Measurements from ENCODE around the gene IGSF21.
"Not testable (repeated sequence)": the region's sequence is repeated elsewhere in the genome, so short reads cannot be mapped to it uniquely, and the experiment has no call there.

Gene IGSF21

DNA sequence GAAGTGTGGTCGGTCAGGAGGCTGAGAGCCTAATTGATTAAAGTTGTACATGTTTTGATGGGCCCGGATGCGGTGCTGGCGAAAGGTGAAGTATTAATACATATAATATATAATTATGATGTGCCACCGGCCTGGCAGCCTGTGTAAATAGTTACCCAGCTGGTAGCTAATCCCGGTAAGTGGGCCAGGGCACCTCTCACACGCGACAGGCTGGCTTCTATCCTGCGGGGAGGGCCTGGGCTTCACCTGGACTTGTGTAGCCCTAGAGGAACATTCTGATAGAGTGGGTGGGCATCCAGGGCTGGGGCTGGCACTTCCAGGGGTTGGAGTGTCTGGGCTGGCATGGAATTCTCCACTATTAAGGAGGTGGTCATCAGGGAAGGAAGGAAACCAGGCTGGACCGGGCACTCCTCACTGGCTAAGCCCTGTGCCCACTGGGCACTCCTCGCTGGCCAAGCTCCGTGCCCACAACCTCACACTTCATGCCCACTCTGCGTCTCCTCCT is 48.3 kb downstream of the IGSF21 start:
- Histone ChIP-seq H3K27me3 (ENCODE audit: control insufficient read depth, insufficient read depth, low read length) (no peaks in the 10 kb centered on the region), H3K4me1 (ENCODE audit: control insufficient read depth, insufficient read depth, low read length) (no peaks in the 10 kb centered on the region), H3K4me2 (ENCODE audit: low read length) (no peak overlapping the region), H3K9me3 (replicated peaks; ENCODE audit: low read length) (peaks cover 7% of the 10 kb centered on the region), H3K9ac (ENCODE audit: low read depth, low read length) (no peak overlapping the region), H3K4me3 (ENCODE audit: low read length) (no peak overlapping the region), H3K36me3 (ENCODE audit: insufficient read depth, low read length) (no peaks in the 10 kb centered on the region)

DNA sequence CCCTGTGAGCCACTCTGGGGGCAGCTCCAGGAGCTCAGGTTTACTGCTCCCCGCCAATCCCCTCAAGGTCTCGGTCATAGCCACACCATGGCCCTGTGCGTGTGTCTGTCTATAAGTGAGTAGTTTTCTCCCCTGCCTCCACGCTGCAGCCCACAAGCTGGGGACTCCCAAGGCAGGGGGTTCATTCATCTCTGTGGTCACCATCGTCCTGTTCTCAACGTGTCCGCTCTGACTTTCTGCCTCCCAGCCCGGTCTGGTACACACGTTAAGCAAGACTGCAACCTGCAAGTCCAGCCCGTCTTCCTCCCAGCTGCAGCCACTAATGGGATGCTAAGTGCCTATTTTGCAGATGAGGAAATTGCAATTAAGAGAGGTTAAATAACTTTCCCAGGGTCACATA is 49.8 kb downstream of the IGSF21 start:
- Histone ChIP-seq H3K4me1 (ENCODE audit: control insufficient read depth, insufficient read depth, low read length) (no peaks in the 10 kb centered on the region), H3K36me3 (ENCODE audit: insufficient read depth, low read length) (no peaks in the 10 kb centered on the region), H3K27me3 (ENCODE audit: control insufficient read depth, insufficient read depth, low read length) (no peaks in the 10 kb centered on the region), H3K4me3 (ENCODE audit: low read length) (no peak overlapping the region), H3K4me2 (ENCODE audit: low read length) (no peak overlapping the region), H3K9me3 (replicated peaks; ENCODE audit: low read length) (peaks cover 7% of the 10 kb centered on the region), H3K9ac (ENCODE audit: low read depth, low read length) (no peak overlapping the region)

DNA sequence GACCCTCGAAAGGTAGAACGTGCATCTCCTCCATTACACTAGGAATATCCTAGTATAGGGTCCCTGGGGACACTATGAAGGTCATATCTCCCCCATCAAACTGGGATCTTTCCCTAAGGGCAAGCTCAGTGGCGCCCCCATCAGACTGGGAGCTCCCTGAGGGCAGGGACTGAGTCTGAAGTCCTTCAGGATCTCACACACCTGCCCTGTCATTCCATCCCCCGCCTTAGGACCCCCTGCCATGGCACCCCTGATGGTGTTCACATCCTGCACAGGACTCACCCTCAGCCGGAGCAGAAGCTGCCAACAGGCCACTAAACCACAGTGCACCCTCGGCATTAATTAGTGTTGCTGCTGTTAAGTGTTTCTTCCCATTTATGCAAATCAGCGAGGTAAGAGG is 50.4 kb downstream of the IGSF21 start:
- no peaks in the 10 kb centered on the region for H3K36me3 ChIP-seq (ENCODE audit: insufficient read depth, low read length)

DNA sequence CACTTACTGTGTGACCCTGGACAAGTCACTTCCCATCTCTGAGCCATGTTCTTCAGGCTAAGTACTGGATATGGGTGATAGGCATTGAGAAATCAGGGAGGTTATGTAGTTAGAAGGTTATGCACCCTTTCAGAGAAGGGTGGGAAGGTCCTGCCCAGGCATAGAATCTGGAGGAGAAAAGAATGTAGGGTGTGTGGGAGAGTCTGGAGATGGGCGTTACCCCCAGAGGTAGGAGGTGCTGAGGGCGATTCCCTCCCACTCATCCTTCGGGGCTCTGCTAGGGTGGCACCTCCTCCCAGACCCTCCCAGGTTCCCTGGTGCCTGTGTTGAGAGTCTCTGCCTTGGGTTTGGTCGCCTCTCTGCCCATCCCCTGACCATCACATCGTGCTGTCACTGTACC is 51.1 kb downstream of the IGSF21 start:
- H3K4me2 ChIP-seq (ENCODE audit: low read length): no peak overlapping the region
- H3K9me3 ChIP-seq (replicated peaks; ENCODE audit: low read length): peaks cover 7% of the 10 kb centered on the region
- no peak overlapping the region for H3K4me3 ChIP-seq (ENCODE audit: low read length)
- H3K27me3 ChIP-seq (ENCODE audit: control insufficient read depth, insufficient read depth, low read length): no peaks in the 10 kb centered on the region
- no peaks in the 10 kb centered on the region for H3K36me3 ChIP-seq (ENCODE audit: insufficient read depth, low read length)
- H3K4me1 ChIP-seq (ENCODE audit: control insufficient read depth, insufficient read depth, low read length): no peaks in the 10 kb centered on the region
- no peak overlapping the region for H3K9ac ChIP-seq (ENCODE audit: low read depth, low read length)

More for the DNA sequence above, 50.4 kb downstream of the IGSF21 start:
- no peak overlapping the region for H3K9ac ChIP-seq (ENCODE audit: low read depth, low read length)
- H3K4me2 ChIP-seq (ENCODE audit: low read length): no peak overlapping the region
- H3K9me3 ChIP-seq (replicated peaks; ENCODE audit: low read length): peaks cover 7% of the 10 kb centered on the region
- H3K27me3 ChIP-seq (ENCODE audit: control insufficient read depth, insufficient read depth, low read length): no peaks in the 10 kb centered on the region
- no peak overlapping the region for H3K4me3 ChIP-seq (ENCODE audit: low read length)
- no peaks in the 10 kb centered on the region for H3K4me1 ChIP-seq (ENCODE audit: control insufficient read depth, insufficient read depth, low read length)

DNA sequence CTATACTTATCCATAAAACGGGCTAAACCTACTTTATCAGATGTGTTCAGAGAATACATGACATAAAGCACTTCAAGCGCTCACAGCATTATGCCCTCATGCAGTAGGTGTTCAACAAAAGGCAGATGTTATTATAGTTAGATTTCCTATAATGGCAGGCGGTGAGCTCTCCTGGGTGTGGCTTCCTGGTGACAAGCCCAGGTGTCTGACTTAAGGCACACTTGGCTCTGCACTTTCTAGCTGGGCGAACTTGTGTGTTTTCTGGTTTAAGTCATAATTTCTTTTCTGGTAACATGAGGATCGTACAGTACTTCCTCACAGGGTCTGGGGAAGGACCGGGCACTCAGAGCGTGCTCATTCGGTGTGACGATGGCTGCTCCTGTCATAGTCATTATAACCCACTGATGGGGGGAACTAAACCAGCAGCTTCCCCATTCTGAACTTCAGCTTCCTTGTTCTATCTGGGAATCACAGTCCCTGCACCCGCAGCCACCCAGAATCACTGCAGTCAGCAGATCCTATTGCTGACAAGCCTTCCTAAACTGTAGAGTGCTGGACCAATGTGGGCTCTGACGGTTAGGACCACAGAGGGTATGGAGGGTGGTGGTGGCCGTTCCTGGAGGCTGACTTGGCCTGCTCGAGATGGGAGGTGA is 52.8 kb downstream of the IGSF21 start:
- peaks cover 7% of the 10 kb centered on the region for H3K9me3 ChIP-seq (replicated peaks; ENCODE audit: low read length)
- no peaks in the 10 kb centered on the region for H3K4me1 ChIP-seq (ENCODE audit: control insufficient read depth, insufficient read depth, low read length)
- no peaks in the 10 kb centered on the region for H3K36me3 ChIP-seq (ENCODE audit: insufficient read depth, low read length)
- no peaks in the 10 kb centered on the region for H3K27me3 ChIP-seq (ENCODE audit: control insufficient read depth, insufficient read depth, low read length)
- no peak overlapping the region for H3K9ac ChIP-seq (ENCODE audit: low read depth, low read length)
- no peak overlapping the region for H3K4me3 ChIP-seq (ENCODE audit: low read length)
- H3K4me2 ChIP-seq (ENCODE audit: low read length): no peak overlapping the region

DNA sequence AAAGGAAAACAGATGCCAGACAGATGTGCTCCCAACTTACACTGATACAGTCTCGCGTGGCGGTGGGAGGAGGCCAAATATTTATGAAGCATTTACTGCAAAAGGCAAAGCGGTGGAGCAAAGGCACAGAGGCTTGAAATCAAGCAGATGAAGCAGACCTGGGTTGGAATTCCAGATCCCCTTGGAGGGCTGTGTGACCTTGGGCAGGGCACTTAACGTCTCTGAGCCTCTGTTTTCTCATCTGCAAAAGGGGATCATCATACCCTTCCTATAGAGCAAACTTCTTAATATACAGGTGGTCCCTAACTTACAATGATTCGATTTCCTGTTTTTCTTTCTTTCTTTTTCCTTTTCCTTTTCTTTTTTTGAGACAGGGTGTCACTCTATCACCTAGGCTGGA is 54.1 kb downstream of the IGSF21 start:
- Histone ChIP-seq H3K4me3 (ENCODE audit: low read length) (no peak overlapping the region), H3K4me1 (ENCODE audit: control insufficient read depth, insufficient read depth, low read length) (no peaks in the 10 kb centered on the region), H3K27me3 (ENCODE audit: control insufficient read depth, insufficient read depth, low read length) (no peaks in the 10 kb centered on the region), H3K36me3 (ENCODE audit: insufficient read depth, low read length) (no peaks in the 10 kb centered on the region), H3K9ac (ENCODE audit: low read depth, low read length) (no peak overlapping the region), H3K9me3 (replicated peaks; ENCODE audit: low read length) (peaks cover 7% of the 10 kb centered on the region), H3K4me2 (ENCODE audit: low read length) (no peak overlapping the region)

DNA sequence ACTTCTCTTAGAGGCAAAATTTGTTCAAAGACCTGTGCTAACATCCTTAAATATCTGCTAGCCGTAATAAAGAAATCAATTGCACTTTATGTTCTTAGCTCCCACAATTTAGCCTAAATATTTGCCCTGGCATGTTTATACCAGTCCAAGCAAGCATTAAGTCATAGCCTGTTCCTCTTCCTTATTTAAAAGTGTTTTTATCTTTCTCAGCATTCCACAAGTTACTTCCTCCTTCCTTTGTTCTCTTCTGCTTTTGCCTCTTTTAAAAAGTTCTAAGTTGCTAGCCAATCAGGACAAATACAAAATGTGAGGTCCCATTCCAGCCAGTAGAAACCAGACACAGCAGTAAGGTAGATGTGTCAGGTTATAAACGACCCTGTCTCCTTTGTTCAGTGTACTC is 58.0 kb downstream of the IGSF21 start:
- not testable (repeated sequence) for H3K4me2 ChIP-seq (ENCODE audit: low read length); H3K9ac ChIP-seq (ENCODE audit: low read depth, low read length); H3K9me3 ChIP-seq (replicated peaks; ENCODE audit: low read length); H3K4me3 ChIP-seq (ENCODE audit: low read length); H3K27me3 ChIP-seq (ENCODE audit: control insufficient read depth, insufficient read depth, low read length); H3K36me3 ChIP-seq (ENCODE audit: insufficient read depth, low read length); H3K4me1 ChIP-seq (ENCODE audit: control insufficient read depth, insufficient read depth, low read length)

DNA sequence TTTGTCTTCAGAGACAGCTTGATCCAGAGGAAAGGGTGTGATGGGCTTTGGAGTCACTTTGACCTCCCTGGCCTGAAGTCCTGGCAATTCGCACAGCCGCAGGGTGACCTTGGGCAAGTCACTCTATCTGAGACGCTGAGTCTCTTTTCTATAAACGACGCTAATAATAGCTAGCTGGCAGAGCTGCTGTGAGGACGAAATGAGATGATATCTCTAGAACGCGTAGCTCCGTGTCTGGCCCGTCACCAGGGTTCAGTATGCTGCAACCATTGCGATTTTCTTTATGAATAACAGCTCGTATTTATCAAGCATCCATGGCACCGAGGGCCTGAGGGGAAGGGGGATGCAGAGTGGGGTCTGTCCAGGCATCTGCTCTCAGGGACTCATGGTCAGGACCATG is 58.7 kb downstream of the IGSF21 start:
- H3K36me3 ChIP-seq (ENCODE audit: insufficient read depth, low read length): no peaks in the 10 kb centered on the region
- H3K27me3 ChIP-seq (ENCODE audit: control insufficient read depth, insufficient read depth, low read length): no peaks in the 10 kb centered on the region
- no peak overlapping the region for H3K4me2 ChIP-seq (ENCODE audit: low read length)
- no peaks in the 10 kb centered on the region for H3K4me1 ChIP-seq (ENCODE audit: control insufficient read depth, insufficient read depth, low read length)
- no peak overlapping the region for H3K9ac ChIP-seq (ENCODE audit: low read depth, low read length)
- H3K4me3 ChIP-seq (ENCODE audit: low read length): no peak overlapping the region
- H3K9me3 ChIP-seq (replicated peaks; ENCODE audit: low read length): peaks cover 3% of the 10 kb centered on the region

DNA sequence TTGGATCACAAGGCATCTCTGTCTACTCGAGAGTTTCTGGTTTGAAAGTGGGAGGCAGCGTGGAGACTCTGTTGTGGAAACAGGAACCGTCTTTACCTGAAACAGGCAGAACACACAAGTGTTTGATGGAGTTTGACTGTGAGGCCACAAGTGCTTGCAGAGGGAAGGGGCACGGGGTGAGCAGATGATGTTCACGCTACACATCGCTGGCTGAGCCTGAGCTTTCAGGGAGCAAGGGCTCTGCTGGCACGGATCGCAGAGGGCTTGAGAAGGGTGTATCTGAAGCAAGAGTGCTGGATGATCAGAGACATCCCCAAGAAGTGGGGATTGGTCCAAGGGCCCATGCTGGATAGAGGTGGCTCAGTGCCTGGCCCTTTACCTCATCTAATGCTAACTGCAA is 59.3 kb downstream of the IGSF21 start:
- H3K9ac ChIP-seq (ENCODE audit: low read depth, low read length): no peak overlapping the region
- H3K4me1 ChIP-seq (ENCODE audit: control insufficient read depth, insufficient read depth, low read length): no peaks in the 10 kb centered on the region
- H3K27me3 ChIP-seq (ENCODE audit: control insufficient read depth, insufficient read depth, low read length): no peaks in the 10 kb centered on the region
- H3K36me3 ChIP-seq (ENCODE audit: insufficient read depth, low read length): no peaks in the 10 kb centered on the region
- peaks cover 3% of the 10 kb centered on the region for H3K9me3 ChIP-seq (replicated peaks; ENCODE audit: low read length)
- H3K4me2 ChIP-seq (ENCODE audit: low read length): no peak overlapping the region
- no peak overlapping the region for H3K4me3 ChIP-seq (ENCODE audit: low read length)

DNA sequence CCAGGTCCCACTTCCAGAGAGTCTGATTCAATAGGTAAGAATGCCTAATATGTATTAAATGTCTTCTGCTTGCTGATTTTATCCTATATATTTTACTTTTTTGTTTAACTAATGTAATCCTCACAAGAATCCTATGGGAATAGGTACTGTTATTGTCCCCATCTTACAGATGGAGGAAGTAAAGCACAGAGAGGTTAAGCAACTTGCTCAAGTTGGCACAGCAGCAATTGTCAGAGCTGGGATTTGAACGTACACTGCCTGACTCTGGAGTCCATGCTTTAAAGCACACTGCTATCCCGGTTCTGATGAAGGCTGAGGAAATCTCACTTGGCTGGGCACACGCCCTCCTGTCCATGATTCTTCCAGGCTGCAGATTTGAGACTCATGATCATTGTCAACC is 62.8 kb downstream of the IGSF21 start:
- Histone ChIP-seq H3K4me1 (ENCODE audit: control insufficient read depth, insufficient read depth, low read length) (no peaks in the 10 kb centered on the region), H3K27me3 (ENCODE audit: control insufficient read depth, insufficient read depth, low read length) (no peaks in the 10 kb centered on the region), H3K9ac (ENCODE audit: low read depth, low read length) (no peak overlapping the region), H3K36me3 (ENCODE audit: insufficient read depth, low read length) (no peaks in the 10 kb centered on the region), H3K4me3 (ENCODE audit: low read length) (no peak overlapping the region), H3K4me2 (ENCODE audit: low read length) (no peak overlapping the region), H3K9me3 (replicated peaks; ENCODE audit: low read length) (peaks cover 9% of the 10 kb centered on the region)

DNA sequence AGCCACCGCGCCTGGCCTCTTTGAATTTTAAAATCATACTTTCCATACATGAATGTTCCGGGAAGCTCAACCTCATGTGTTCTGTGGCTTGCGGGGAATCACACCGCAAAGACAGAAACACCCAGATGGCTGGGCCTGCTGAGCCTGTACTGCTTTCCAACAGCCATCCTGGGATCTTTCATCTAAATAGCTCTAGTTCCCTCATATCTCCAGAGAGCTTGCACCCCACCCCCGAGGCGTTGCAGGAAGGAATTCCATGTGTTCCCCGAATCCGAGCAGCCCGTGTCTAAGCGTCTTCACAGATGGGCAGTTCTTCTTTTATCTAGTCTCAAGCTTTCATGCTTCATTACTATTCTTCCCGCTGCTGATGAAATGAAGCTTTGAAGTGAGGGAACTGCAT is 66.4 kb downstream of the IGSF21 start:
- Histone ChIP-seq H3K36me3 (ENCODE audit: insufficient read depth, low read length) (no peaks in the 10 kb centered on the region), H3K4me3 (ENCODE audit: low read length) (no peak overlapping the region), H3K9me3 (replicated peaks; ENCODE audit: low read length) (peaks cover 6% of the 10 kb centered on the region), H3K9ac (ENCODE audit: low read depth, low read length) (no peak overlapping the region), H3K4me2 (ENCODE audit: low read length) (no peak overlapping the region), H3K4me1 (ENCODE audit: control insufficient read depth, insufficient read depth, low read length) (no peaks in the 10 kb centered on the region), H3K27me3 (ENCODE audit: control insufficient read depth, insufficient read depth, low read length) (no peaks in the 10 kb centered on the region)

DNA sequence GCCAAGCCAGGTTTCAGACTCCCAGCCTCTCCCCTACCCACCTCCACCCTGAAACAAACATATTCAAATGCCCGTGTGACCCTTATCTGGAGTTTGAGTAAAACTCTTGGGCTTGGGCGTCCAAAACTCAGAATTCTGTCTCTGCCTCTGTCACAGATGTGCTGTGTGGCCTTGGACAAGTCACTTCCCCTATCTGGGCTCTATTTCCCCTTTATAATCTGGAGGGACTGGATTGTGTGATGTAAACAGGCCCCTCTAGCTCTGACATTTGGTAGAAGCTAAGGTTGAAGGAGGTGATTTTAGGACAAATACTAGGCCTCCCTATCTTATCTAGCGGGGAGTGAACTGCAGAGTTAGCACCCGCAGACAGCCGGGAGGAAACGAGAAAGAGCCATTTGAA is 67.5 kb downstream of the IGSF21 start:
- Histone ChIP-seq H3K9me3 (replicated peaks; ENCODE audit: low read length) (peaks cover 6% of the 10 kb centered on the region), H3K4me1 (ENCODE audit: control insufficient read depth, insufficient read depth, low read length) (no peaks in the 10 kb centered on the region), H3K9ac (ENCODE audit: low read depth, low read length) (no peak overlapping the region), H3K27me3 (ENCODE audit: control insufficient read depth, insufficient read depth, low read length) (no peaks in the 10 kb centered on the region), H3K4me2 (ENCODE audit: low read length) (no peak overlapping the region), H3K4me3 (ENCODE audit: low read length) (no peak overlapping the region), H3K36me3 (ENCODE audit: insufficient read depth, low read length) (no peaks in the 10 kb centered on the region)

All from skeletal muscle satellite cell (primary cell).